ACC112 (cell line): ENCODE results near the gene DENND1A.

Experiments used
- H2AFZ ChIP-seq: fragments of 200-600 bp; sonication (generic); one replicate; pipeline ENCODE4 v1.6.0; 2017; ENCODE audit warnings: antibody characterized with exemption, low read length; ENCODE audit not compliant: unreplicated experiment
- H3K27ac ChIP-seq: fragments of 200-600 bp; sonication (generic); 2 replicates; pipeline ENCODE4 v1.5.1; 2014; ENCODE audit warnings: low read depth, mild to moderate bottlenecking, antibody characterized with exemption, low read length, moderate library complexity
- H3K27me3 ChIP-seq: fragments of 200-600 bp; sonication (generic); 2 replicates; pipeline ENCODE4 v1.6.1; 2014; ENCODE audit warnings: mild to moderate bottlenecking, antibody characterized with exemption, low read length, moderate library complexity, mixed read lengths; ENCODE audit not compliant: insufficient read depth
- H3K36me3 ChIP-seq: fragments of 200-600 bp; sonication (generic); 2 replicates; pipeline ENCODE4 v1.6.1; 2016; ENCODE audit warnings: mild to moderate bottlenecking, antibody characterized with exemption, low read length, moderate library complexity, mixed read lengths; ENCODE audit not compliant: insufficient read depth
- H3K4me1 ChIP-seq: fragments of 200-600 bp; sonication (generic); one replicate; pipeline ENCODE4 v1.6.1; 2016; ENCODE audit warnings: low read length, mixed read lengths; ENCODE audit not compliant: insufficient read depth, unreplicated experiment, control insufficient read depth
- H3K4me3 ChIP-seq: fragments of 200-600 bp; sonication (generic); 2 replicates; pipeline ENCODE4 v1.5.1; 2014; ENCODE audit warnings: mild to moderate bottlenecking, low read depth, low read length
- H3K79me2 ChIP-seq: fragments of 200-600 bp; sonication (generic); one replicate; pipeline ENCODE4 v1.6.0; 2016; ENCODE audit warnings: low read length; ENCODE audit not compliant: control insufficient read depth, unreplicated experiment, insufficient read depth

The DENND1A gene

DNA sequence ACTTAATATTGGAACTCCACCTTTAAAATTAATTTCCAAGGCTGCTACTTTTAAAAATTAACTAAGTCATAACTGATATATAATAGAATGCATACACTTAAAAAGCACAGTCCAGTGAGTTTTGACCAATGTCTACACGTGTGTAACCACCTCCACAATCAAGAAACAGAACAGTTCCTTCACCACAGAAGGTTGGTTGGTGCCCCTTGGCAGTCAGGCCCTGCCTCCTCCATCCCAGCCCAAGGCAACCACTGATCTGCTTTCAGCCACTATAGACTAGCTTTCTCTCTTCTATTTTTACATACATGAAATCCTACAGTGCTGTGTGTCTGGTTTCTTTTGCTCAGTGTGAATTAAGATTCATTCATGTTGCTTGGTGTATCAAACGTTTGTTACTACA, 358.7 kb downstream of the DENND1A start:
- Histone ChIP-seq H3K36me3 (0 out of 2 replicates have a peak, but pooled peaks cover 3% of the 10 kb centered on the region), H3K27me3 (no peaks in the 10 kb centered on the region), H2AFZ (no peak overlapping the region), H3K79me2 (no peaks in the 10 kb centered on the region), H3K27ac (no peak overlapping the region), H3K4me1 (peaks cover 6% of the 10 kb centered on the region), H3K4me3 (no peak overlapping the region)

DNA sequence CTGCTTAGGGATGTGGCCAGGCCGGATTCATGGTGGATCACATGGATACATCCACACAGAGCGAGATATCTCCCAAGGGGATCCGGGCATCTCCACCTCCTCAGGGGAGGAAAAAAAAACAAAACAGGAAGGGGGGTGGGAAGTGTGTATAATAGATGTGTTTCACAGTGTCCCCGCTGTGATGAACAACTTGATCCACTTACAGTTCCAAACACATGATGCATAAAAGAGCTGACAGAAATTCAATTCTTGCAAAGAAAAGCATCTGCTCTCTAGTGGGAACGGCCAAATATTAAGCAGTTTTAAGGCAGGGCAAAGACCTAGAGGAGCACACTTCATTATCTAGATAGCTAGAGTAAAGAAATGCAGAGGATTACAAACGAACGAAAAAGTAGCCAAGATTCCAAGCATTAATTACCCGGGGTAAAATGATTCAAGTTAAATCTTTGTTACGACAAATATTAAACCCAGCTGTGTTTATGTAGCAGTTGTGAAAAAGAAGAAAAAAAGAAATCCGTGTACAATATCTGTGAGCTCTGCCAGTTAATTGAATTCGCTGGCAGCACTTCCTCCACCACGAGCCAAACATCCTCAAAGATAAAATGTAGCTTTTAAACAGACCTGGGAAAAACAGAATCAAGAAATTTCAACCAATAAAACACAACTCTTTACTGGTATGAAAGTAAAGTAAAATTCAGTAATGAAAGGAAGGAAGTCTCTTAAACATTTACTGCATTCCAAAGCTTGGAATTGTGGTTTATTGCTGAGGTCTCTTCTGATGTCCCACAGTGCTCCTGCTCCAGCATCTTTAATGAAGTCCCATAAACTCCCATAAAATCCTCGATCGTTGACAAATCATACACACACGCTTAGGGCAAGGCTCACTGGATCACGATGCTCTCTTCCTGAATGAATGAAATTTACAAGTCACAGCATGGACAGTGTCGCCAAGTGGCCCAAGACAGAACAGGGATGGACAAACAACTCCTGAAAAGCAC, 360.9 kb downstream of the DENND1A start:
- Histone ChIP-seq H3K4me3 (no peak overlapping the region), H3K4me1 (peaks cover 6% of the 10 kb centered on the region), H2AFZ (no peak overlapping the region), H3K27me3 (no peaks in the 10 kb centered on the region), H3K27ac (no peak overlapping the region), H3K36me3 (0 out of 2 replicates have a peak, but pooled peaks cover 3% of the 10 kb centered on the region), H3K79me2 (no peaks in the 10 kb centered on the region)

DNA sequence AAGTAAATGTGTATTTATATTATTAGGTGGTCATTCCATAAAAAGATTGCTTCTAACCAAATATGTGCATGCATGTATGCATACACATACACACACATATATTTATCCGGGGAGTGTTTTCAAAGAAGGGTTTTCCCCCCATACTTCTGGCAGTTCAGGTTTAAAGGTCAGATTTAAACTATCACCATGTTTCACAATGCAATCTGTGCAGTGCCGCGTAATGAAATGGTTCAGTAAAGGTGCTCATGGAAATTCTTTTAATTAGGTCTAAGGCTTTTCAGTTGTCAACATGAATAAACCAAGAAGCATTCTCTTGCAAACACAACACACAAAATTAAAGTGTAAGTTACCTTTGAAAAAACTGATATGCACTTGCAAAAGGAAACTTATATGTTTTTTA, 362.9 kb downstream of the DENND1A start:
- H3K36me3 ChIP-seq, result 0 out of 2 replicates have a peak, but pooled peaks cover 3% of the 10 kb centered on the region
- H2AFZ ChIP-seq, result no peak overlapping the region
- H3K27me3 ChIP-seq, result no peaks in the 10 kb centered on the region

DNA sequence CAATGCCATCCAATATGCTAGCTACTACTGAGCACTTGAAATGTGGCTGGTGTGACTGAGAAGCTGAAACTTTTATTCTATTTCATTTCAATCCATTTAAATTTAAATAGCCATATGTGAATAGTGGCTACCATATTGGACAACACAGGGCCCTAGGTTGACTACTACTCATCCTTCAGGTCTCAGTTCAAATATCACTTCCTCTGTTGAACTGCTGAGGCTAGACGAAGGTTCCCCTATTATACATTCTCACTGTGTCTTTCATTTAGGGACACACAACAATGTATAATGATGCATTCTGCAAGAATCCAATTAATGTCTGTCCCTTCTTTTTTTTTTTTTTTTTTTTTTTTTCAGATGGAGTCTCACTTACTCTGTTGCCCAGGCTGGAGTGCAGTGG, 365.3 kb downstream of the DENND1A start:
- Histone ChIP-seq H3K4me1 (peaks cover 9% of the 10 kb centered on the region), H2AFZ (no peak overlapping the region), H3K27me3 (no peaks in the 10 kb centered on the region), H3K27ac (no peak overlapping the region), H3K4me3 (no peak overlapping the region), H3K79me2 (no peaks in the 10 kb centered on the region), H3K36me3 (no peaks in the 10 kb centered on the region)

More for the DNA sequence above, 362.9 kb downstream of the DENND1A start:
- H3K4me3 ChIP-seq, result no peak overlapping the region
- H3K27ac ChIP-seq, result no peak overlapping the region
- H3K79me2 ChIP-seq, result no peaks in the 10 kb centered on the region
- peaks cover 9% of the 10 kb centered on the region for H3K4me1 ChIP-seq

DNA sequence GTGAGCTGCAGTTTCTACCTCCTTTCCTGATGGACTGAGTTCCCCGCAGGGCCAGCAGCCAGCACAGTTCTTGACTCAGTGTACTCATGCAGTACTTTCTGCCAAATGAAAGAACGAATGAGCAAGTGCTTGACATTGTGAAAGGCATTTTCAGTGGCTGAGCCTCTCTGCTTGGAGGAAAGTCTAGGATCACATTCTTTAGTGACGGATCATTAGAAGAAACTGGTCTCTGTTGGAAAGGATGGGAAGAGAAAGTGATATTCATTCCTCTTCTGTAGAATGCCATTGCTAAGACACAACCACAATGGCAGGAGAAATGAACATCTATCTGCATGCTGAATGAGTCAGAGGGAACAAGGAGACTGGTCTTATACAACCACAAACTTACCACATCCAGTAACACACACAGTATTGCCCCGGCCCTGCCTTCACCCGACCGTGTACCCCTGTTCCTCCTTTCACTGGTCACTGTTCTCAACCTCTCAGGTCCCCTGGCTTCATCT, 367.0 kb downstream of the DENND1A start:
- H3K4me3 ChIP-seq, result no peak overlapping the region
- no peak overlapping the region for H2AFZ ChIP-seq
- H3K36me3 ChIP-seq, result no peaks in the 10 kb centered on the region
- no peaks in the 10 kb centered on the region for H3K27me3 ChIP-seq
- peaks cover 3% of the 10 kb centered on the region for H3K4me1 ChIP-seq
- H3K79me2 ChIP-seq, result no peaks in the 10 kb centered on the region
- H3K27ac ChIP-seq, result no peak overlapping the region

DNA sequence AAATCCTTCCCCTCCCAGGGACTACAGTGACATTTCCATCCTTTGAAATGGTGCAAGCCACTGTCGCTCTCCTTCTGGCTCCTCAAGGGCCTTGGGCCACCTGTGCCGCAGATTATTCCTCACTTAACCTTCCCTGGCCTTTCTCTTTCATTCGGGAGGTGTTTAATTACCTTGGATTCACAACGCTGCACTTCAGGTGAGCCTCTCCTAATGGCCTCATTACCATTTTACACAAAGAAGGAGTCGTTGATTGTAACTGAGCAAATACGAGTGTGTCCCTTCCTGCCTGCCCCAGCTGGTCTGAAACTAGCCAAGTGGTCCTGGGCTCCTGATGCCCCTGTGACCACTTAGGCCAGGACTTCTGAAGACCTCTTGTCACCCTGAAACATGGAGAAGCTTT, 368.9 kb downstream of the DENND1A start:
- Histone ChIP-seq H3K36me3 (no peaks in the 10 kb centered on the region), H3K4me1 (peaks cover 11% of the 10 kb centered on the region), H3K27ac (no peak overlapping the region)

DNA sequence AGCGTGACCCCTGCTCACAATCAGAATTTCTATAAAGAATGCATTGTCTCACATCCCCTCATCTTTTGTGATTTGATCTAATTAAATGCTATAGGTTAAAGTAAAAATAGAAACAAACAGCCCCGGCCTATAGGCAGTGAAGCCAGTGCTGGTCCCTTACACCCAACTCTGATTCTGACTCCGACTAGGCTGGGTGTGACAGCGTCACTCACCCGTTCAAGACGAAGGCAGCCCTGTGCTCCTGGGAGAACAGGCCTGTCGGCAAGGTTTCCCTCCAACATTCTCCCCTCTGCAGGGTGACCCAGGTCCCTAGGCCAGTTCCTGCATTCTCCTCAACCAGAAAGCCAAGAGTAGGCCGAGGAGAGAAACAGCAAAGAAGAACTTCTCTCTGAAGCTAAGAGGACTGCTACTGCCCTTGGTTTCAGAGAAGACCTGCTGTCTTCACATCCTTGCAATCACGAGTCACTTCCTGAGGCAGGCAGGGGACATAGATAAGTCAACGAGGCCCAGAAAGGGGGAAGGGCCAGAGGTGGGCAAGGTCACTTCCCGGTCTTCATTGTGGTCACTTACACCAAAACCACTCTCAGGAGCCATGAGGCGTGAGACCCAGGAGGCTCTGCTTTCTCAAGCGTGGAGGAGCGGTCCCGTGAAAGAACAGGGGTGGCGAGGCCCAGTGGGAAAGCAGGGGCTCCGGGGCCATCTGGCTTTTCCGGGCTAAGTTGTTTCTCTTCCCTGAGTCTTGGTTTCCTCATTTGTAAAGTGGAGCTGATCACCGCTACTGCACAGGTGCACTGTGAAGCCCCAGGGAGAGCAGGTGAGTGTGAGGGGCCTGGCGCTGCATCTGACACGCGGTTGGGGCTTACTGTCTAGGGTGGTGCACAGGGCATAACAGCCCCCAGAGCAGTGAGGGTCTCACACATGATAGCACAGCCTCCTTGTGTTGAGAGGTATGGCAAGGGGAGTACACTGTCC, 373.2 kb downstream of the DENND1A start:
- no peaks in the 10 kb centered on the region for H3K79me2 ChIP-seq
- H2AFZ ChIP-seq, result no peak overlapping the region
- no peak overlapping the region for H3K27ac ChIP-seq
- H3K4me3 ChIP-seq, result no peak overlapping the region
- H3K27me3 ChIP-seq, result no peaks in the 10 kb centered on the region
- peaks cover 8% of the 10 kb centered on the region for H3K4me1 ChIP-seq
- no peaks in the 10 kb centered on the region for H3K36me3 ChIP-seq

More for the DNA sequence above, 368.9 kb downstream of the DENND1A start:
- H3K79me2 ChIP-seq, result no peaks in the 10 kb centered on the region
- H3K4me3 ChIP-seq, result no peak overlapping the region
- H2AFZ ChIP-seq, result no peak overlapping the region
- H3K27me3 ChIP-seq, result no peaks in the 10 kb centered on the region

DNA sequence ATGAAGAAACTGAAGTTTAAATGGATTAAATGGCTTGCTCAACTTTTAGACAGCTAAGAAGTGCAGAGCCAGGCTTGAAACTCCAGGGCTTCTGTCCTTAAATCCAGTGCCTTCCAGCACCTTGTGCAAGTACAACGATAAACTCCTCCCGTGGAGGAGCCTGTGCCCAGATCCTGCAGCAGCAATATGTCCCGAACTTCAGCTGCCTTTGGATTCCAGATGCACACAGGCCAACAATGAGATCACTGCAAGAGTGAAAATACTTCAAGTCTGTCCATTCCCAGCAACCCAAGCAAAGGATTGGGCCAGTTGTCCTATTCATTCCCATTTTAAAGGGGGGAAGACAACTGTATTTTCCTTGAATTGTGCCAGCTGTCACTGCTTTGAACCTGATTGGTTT, 374.3 kb downstream of the DENND1A start:
- H3K4me3 ChIP-seq, result no peak overlapping the region
- no peak overlapping the region for H3K27ac ChIP-seq
- no peaks in the 10 kb centered on the region for H3K79me2 ChIP-seq
- H2AFZ ChIP-seq, result no peak overlapping the region
- H3K27me3 ChIP-seq, result no peaks in the 10 kb centered on the region
- H3K4me1 ChIP-seq, result peaks cover 8% of the 10 kb centered on the region
- H3K36me3 ChIP-seq, result no peaks in the 10 kb centered on the region

DNA sequence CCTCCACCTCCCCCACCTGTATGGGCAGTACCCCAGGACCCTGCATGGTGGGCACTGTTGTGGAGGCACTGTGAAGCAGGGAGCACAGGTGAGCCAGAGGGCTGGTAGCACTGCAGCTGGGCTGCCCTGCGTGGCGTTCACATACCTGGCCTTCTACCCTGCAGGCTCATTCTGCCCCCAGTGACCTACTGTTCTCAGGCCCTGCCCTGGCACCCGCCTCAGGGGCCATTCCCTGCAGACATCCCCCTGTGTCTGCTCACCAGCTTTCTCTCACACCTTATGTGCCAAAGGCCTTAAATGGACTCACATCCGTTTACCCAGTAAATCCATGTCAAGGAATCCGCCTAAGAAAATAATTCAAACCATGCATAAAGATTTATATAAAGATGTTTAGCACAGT, 377.4 kb downstream of the DENND1A start:
- Histone ChIP-seq H3K27ac (no peak overlapping the region), H3K4me1 (peaks cover 8% of the 10 kb centered on the region)

DNA sequence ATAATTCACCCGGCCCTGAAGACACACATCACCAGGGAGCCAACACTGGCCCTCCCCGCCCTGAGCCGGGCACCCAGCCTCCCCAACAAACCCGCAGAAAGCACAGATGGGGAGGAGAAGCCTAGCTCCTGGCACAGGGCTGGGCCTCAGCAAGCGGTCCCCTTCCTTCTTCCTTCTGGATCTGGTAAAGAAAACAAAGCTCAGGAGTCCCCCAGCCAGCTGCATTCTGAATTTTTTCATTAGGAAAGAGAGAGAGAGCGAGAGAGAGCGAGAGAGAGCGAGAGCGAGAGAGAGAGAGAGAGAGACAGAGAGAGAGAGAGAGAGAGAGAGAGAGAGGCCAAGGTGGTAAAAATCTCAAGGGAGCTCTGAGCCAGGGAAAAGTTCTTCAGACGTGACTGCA, 378.2 kb downstream of the DENND1A start:
- Histone ChIP-seq H3K4me1 (peaks cover 4% of the 10 kb centered on the region), H3K4me3 (no peak overlapping the region), H3K36me3 (no peaks in the 10 kb centered on the region), H3K79me2 (no peaks in the 10 kb centered on the region), H3K27me3 (no peaks in the 10 kb centered on the region), H2AFZ (no peak overlapping the region), H3K27ac (no peak overlapping the region)

More for the DNA sequence above, 377.4 kb downstream of the DENND1A start:
- Histone ChIP-seq H3K79me2 (no peaks in the 10 kb centered on the region), H2AFZ (no peak overlapping the region), H3K36me3 (no peaks in the 10 kb centered on the region), H3K4me3 (no peak overlapping the region), H3K27me3 (no peaks in the 10 kb centered on the region)
